K562 (cell line): ENCODE data around the gene MBD5. TPM values are rescaled to one million over a fixed set of nuclear protein-coding genes. Genes with fewer than 3 reads are reported as not detected.
A peak's percentile ranks its signal among the peaks of the same experiment; 100 is the strongest.

Experiments used
- ATAC-seq: fragments of 200-7000 bp; cut with Tn5 transposase; 3 replicates; pipeline ENCODE4 v1.9.1; 2020; ENCODE audit warnings: moderate library complexity
- BruUV-seq: library from RNA; stranded (reverse); fragments of 400-500 nt; replicated peaks from 2 replicates; lab custom pipeline; 2021; lab: Mats Ljungman, UMichigan
- CTCF ChIA-PET: fragments of 300-600 bp; formaldehyde crosslinking; extraction: SDS; loops from one replicate; lab custom pipeline; 2021; ENCODE audit warnings: low intra/inter-chr PET ratio; lab: Yijun Ruan, JAX
- POLR2A ChIA-PET: fragments of 300-600, 350-650 bp; sonication (Branson Sonifier 250); formaldehyde crosslinking; extraction: SDS; loops from one replicate; lab custom pipeline; 2021; ENCODE audit warnings: antibody characterized with exemption, inconsistent platforms; lab: Yijun Ruan, JAX
- DNase-seq, 4 experiments: peaks; one replicate each; pipeline versions ENCODE4 v3.0.0 to v3.0.0-alpha.2; 2011 to 2018; ENCODE audit warnings: low spot score in 3 of 4, mixed read lengths in 3 of 4; ENCODE audit errors: extremely low read depth in 1 of 4
- FAIRE-seq: peaks from 2 replicates; lab custom pipeline; 2011; peaks lifted over from hg19 to GRCh38; lab: Jason Lieb, UNC
- H2AFZ ChIP-seq: 2 replicates; pipeline ENCODE4 v1.6.0; 2011; ENCODE audit warnings: low read depth, low read length, control low read depth, inconsistent platforms
- H3K27ac ChIP-seq: fragments of 200-600 bp; 3 replicates; pipeline ENCODE4 v1.8.0; 2011; ENCODE audit warnings: low read depth, mild to moderate bottlenecking, control low read depth, inconsistent platforms, low read length, moderate library complexity, mixed read lengths; ENCODE audit errors: extremely low read depth
- H3K27me3 ChIP-seq, 2 experiments: fragments of 300-600 bp in 1 of 2; 2 replicates in 1 of 2; 3 replicates in 1 of 2; pipeline versions ENCODE4 v1.6.0 to v1.8.0; 2011; ENCODE audit warnings: inconsistent platforms in 2 of 2, low read length in 2 of 2, mild to moderate bottlenecking in 1 of 2, mixed read lengths in 1 of 2, moderate library complexity in 1 of 2; ENCODE audit not compliant: control insufficient read depth in 2 of 2, insufficient read depth in 2 of 2
- H3K36me3 ChIP-seq: fragments of 300-600 bp; 3 replicates; pipeline ENCODE4 v1.8.0; 2011; ENCODE audit warnings: mild to moderate bottlenecking, low read length, inconsistent platforms; ENCODE audit not compliant: control insufficient read depth, insufficient read depth
- H3K4me1 ChIP-seq, 2 experiments: fragments of 200-600 bp in 1 of 2; replicated peaks in 1 of 2; 2 replicates in 1 of 2; 3 replicates in 1 of 2; pipeline versions ENCODE4 v1.5.1 to v1.8.0; 2011; ENCODE audit warnings: inconsistent platforms in 2 of 2, low read length in 2 of 2, mild to moderate bottlenecking in 1 of 2, mixed read lengths in 1 of 2, moderate library complexity in 1 of 2; ENCODE audit not compliant: control insufficient read depth in 2 of 2, insufficient read depth in 2 of 2
- H3K4me2 ChIP-seq: 2 replicates; pipeline ENCODE4 v1.6.1; 2011; ENCODE audit warnings: low read length, control low read depth, inconsistent platforms, mixed read lengths; ENCODE audit not compliant: insufficient read depth
- H3K4me3 ChIP-seq: fragments of 200-600 bp; sonication (generic), shearing (Covaris generic); 2 replicates; pipeline ENCODE4 v1.5.1; 2016; ENCODE audit warnings: control low read depth, inconsistent platforms
- H3K79me2 ChIP-seq: fragments of 200-600 bp; 3 replicates; pipeline ENCODE4 v1.8.0; 2011; ENCODE audit warnings: low read length, inconsistent platforms; ENCODE audit not compliant: control insufficient read depth, insufficient read depth
- H3K9ac ChIP-seq, 2 experiments: 2 replicates each; pipeline versions ENCODE4 v1.6.0 to v1.6.1; 2011; ENCODE audit warnings: low read depth in 2 of 2, low read length in 2 of 2, control low read depth in 1 of 2, inconsistent platforms in 1 of 2, mild to moderate bottlenecking in 1 of 2, mixed read lengths in 1 of 2; ENCODE audit not compliant: insufficient read depth in 1 of 2
- H3K9me1 ChIP-seq: one replicate; pipeline ENCODE4 v1.6.0; 2011; ENCODE audit warnings: inconsistent platforms, mild to moderate bottlenecking, low read length, moderate library complexity; ENCODE audit not compliant: control insufficient read depth, insufficient read depth
- H3K9me3 ChIP-seq: replicated peaks from 2 replicates; pipeline ENCODE4 v1.5.1; 2011; ENCODE audit warnings: low read depth, low read length, inconsistent platforms; ENCODE audit not compliant: control insufficient read depth, insufficient read depth
- H4K20me1 ChIP-seq: replicated peaks from 2 replicates; pipeline ENCODE4 v1.6.1; 2011; ENCODE audit warnings: low read length, inconsistent platforms, mixed read lengths; ENCODE audit not compliant: control insufficient read depth, insufficient read depth
- IRF2 ChIP-seq: sonication (generic); formaldehyde crosslinking; IDR thresholded peaks from 2 replicates; pipeline ENCODE4 v1.8.1; 2022; ENCODE audit warnings: mild to moderate bottlenecking, missing genetic modification reagents
- KAT2B ChIP-seq: IDR thresholded peaks from one replicate; pipeline ENCODE4 v1.6.1; 2012; ENCODE audit warnings: low read depth, mild to moderate bottlenecking, control low read depth, inconsistent platforms, low read length, moderate library complexity
- WGBS: fragments of 100-300 bp; shearing (Covaris generic); methylation state at CpG from one replicate; pipeline ENCODE4 v1.1.6; 2016; ENCODE audit warnings: low coverage, mixed read lengths; ENCODE audit not compliant: insufficient coverage; ENCODE audit errors: missing lambda C conversion rate; 5-methylcytosine and 5-hydroxymethylcytosine counted together
- in situ Hi-C: fragments of 300-500 bp; cut with MboI; formaldehyde crosslinking; loops from 4 replicates; pipeline ENCODE4 v1.15.0; 2018; ENCODE audit warnings: inconsistent platforms, mixed read lengths
- intact Hi-C: fragments of 100-400 bp; cut with micrococcal nuclease; formaldehyde crosslinking; loops from 2 replicates; pipeline ENCODE4 v1.14.2; 2022
- polyA plus RNA-seq, 8 experiments: library from polyadenylated mRNA; depleted of rRNA in 4 of 8; stranded (reverse) in 5 of 8; unstranded in 3 of 8; fragments of >200 nt; fragmentation: Nextera tagmentation in 2 of 8; fragmentation: Illumina TruSeq in 1 of 8; extraction: Ambion mirVana in 2 of 8; extraction: Trizol in 1 of 8; gene quantifications; 2 replicates each; pipeline versions ENCODE4 v1.2.1 to v1.2.3, GENCODE V29; 2011 to 2014; ENCODE audit warnings: inconsistent platforms in 1 of 8, missing spikeins in 1 of 8
- total RNA-seq, 7 experiments: library from RNA; depleted of rRNA in 6 of 7; stranded (reverse); fragments of >200 nt in 6 of 7; fragmentation: Illumina TruSeq in 2 of 7; extraction: Trizol in 2 of 7; gene quantifications; 2 replicates each; pipeline versions ENCODE4 v1.2.1 to v1.2.3, GENCODE V29; 2011 to 2021; ENCODE audit warnings: low replicate concordance in 1 of 7
- TF ChIP-seq, protein P1 (sequence below): IDR thresholded peaks from 2 replicates; pipeline ENCODE4 v1.6.1; 2011; ENCODE audit warnings: borderline replicate concordance, low read depth, mild to moderate bottlenecking, moderate library complexity, low read length; ENCODE audit not compliant: insufficient read depth, poor library complexity, severe bottlenecking

The MBD5 gene
- total and polyA plus RNA-seq, 9 of the 15 experiments (the other 6 are each of a cell fraction or from before 2014, with no cell fraction given), result 3.4 to 14.5 (median 9.0) TPM

GRCh38 chr2:148493822-148494563 lies 473.1 kb downstream of the MBD5 start:
- H3K79me2 ChIP-seq, result no peaks in the 10 kb centered on the region
- DNase-seq, result no peak
- intact Hi-C loops (no loop called here), in situ Hi-C loops (no loop called here)
- no TSS peak for BruUV-seq
- no peaks in the 10 kb centered on the region for H3K36me3 ChIP-seq
- H3K9me1 ChIP-seq, result no peaks in the 10 kb centered on the region
- no peak overlapping the region for H3K4me3 ChIP-seq
- ATAC-seq, result no peak
- ChIA-PET CTCF (interaction anchor here (0.7 kb wide), 1 partner anchor 571 kb away, joined by 3 read pairs; no protein-coding TSS in a partner anchor), POLR2A (interaction anchor here (0.7 kb wide), 1 partner anchor 11 kb away, joined by 3 read pairs; no protein-coding TSS in a partner anchor)
- FAIRE-seq, result no peak
- no peaks in the 10 kb centered on the region for H3K27me3 ChIP-seq
- no peak overlapping the region for H3K9ac ChIP-seq
- H3K9me3 ChIP-seq, result no peaks in the 10 kb centered on the region
- no peaks in the 10 kb centered on the region; a peak in 1 of 5 replicates for H3K4me1 ChIP-seq
- no peaks in the 10 kb centered on the region for H4K20me1 ChIP-seq
- no peak overlapping the region for H3K27ac ChIP-seq
- peak overlapping the region; percentile 64 for H2AFZ ChIP-seq
- TF ChIP-seq, protein P1, sequence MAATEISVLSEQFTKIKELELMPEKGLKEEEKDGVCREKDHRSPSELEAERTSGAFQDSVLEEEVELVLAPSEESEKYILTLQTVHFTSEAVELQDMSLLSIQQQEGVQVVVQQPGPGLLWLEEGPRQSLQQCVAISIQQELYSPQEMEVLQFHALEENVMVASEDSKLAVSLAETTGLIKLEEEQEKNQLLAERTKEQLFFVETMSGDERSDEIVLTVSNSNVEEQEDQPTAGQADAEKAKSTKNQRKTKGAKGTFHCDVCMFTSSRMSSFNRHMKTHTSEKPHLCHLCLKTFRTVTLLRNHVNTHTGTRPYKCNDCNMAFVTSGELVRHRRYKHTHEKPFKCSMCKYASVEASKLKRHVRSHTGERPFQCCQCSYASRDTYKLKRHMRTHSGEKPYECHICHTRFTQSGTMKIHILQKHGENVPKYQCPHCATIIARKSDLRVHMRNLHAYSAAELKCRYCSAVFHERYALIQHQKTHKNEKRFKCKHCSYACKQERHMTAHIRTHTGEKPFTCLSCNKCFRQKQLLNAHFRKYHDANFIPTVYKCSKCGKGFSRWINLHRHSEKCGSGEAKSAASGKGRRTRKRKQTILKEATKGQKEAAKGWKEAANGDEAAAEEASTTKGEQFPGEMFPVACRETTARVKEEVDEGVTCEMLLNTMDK, result no peak
- TF ChIP-seq KAT2B, result no peak
- no peak for TF ChIP-seq IRF2
- whole genome bisulfite sequencing, result 5% methylated on average over 2 of the region's 2 CpGs
- H3K4me2 ChIP-seq, result no peak overlapping the region
